Measurements from ENCODE around the gene JARID2. TPM values are rescaled to one million over a fixed set of nuclear protein-coding genes. Genes with fewer than 3 reads are reported as not detected.

Gene JARID2
- total and polyA plus RNA-seq, 2 of the 8 experiments (the other 6 are each of a cell fraction or from before 2014, with no cell fraction given): 60.1 to 239 TPM

DNA sequence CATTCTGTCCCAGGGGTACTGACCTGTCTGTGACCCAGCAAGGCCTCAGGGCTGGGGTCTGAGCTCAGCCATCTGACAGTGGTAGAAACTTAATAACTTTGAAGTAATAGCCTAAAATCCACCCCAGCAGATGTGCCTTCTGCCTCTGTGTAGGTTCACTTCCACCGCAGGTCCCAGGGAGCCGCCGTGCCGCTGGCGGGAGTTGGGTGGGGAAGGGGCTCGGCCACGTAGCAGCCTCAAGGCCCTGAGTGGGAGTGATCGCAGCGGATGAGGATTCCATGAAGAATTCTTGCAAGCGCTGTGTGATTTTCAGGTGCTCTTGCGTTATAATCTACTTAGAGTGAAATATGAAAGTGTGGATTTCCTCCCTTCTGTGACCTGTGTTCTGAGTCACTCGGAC lies 253.3 kb downstream of the JARID2 start (continued):
- TF ChIP-seq E2F6 (IDR thresholded peaks at IDR 0.05): no peak
